ENCODE results near the gene SVOPL.

The SVOPL gene

GRCh38 chr7:138550337-138550736 lies 150.8 kb downstream of the SVOPL start:
- no peaks in the 10 kb centered on the region for H3K27me3 ChIP-seq (replicated peaks in 2 of 5; ENCODE audit: control insufficient read depth in 4 of 5, insufficient read depth in 5 of 5, low read length in 4 of 5)
- no peak for DNase-seq
- CTCF ChIA-PET: no interaction called here
- no peak overlapping the region for H3K4me3 ChIP-seq (ENCODE audit: control insufficient read depth in 1 of 7, extremely low read depth in 1 of 7, insufficient read depth in 4 of 7, low read depth in 2 of 7, low read length in 6 of 7)
- H3K27ac ChIP-seq (ENCODE audit: insufficient read depth in 1 of 2, low read depth in 1 of 2, low read length in 2 of 2, poor library complexity in 1 of 2, severe bottlenecking in 2 of 2): no peak overlapping the region
- no CpG with 5 or more reads among the region's 3 CpGs for WGBS (ENCODE audit: insufficient coverage)
- POLR2A ChIA-PET: no interaction called here
- H3K4me1 ChIP-seq (ENCODE audit: control extremely low read depth in 1 of 4, control insufficient read depth in 4 of 4, insufficient read depth in 4 of 4, low read length in 3 of 4): no peaks in the 10 kb centered on the region
- H3K36me3 ChIP-seq (ENCODE audit: control insufficient read depth in 4 of 4, insufficient read depth in 4 of 4, low read length in 3 of 4): peaks cover 45 to 96% (median 80%) of the 10 kb centered on the region in 4 experiments
- peaks cover 6 to 52% (median 23%) of the 10 kb centered on the region in 5 experiments for H3K9me3 ChIP-seq (ENCODE audit: control extremely low read depth in 1 of 5, control insufficient read depth in 4 of 5, insufficient read depth in 2 of 5, low read depth in 1 of 5, low read length in 4 of 5)

DNA sequence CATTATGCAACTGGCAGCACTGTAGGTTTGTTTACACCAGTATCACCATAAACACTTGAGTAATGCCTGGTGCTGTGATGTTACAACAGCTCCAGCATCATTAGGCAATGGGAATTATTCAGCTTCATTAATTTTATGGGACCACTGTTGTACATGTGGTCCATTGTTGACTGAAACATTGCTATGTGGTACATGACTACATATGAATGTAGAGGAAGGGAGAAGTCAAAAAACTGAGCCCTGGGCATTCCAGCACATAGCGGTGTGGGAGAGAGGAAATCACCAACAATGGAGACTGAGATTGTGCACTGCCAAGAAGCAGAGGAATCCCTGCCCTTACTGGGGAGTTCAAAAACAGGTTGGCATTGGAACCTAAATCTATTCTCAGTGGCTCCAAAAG lies 152.1 kb downstream of the SVOPL start:
- 100% methylated on average over 1 of the region's 1 CpG for WGBS (ENCODE audit: insufficient coverage)

DNA sequence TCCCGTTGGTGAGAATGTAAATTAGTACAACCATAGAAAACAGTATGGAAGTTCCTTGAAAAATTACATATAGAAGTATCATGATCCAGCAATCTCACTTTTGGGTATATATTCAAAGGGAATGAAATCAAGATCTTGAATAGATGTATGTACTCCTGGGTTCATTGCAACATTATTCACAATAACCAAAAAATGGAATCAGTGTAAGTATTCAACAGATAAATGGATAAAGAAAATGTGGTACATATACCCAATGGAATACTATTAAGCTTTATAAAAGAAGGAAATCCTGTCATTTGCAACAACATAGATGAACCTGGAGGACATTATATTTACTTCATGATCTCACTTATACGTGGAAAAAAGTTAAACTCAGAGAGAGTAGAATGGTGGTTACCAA lies 154.3 kb downstream of the SVOPL start:
- Histone ChIP-seq H3K27ac (ENCODE audit: insufficient read depth in 1 of 2, low read depth in 1 of 2, low read length in 2 of 2, poor library complexity in 1 of 2, severe bottlenecking in 2 of 2) (no peak overlapping the region), H3K9me3 (ENCODE audit: control extremely low read depth in 1 of 5, control insufficient read depth in 4 of 5, insufficient read depth in 2 of 5, low read depth in 1 of 5, low read length in 4 of 5) (peaks cover 0 to 46% (median 12%) of the 10 kb centered on the region in 5 experiments), H3K27me3 (replicated peaks in 2 of 5; ENCODE audit: control insufficient read depth in 4 of 5, insufficient read depth in 5 of 5, low read length in 4 of 5) (no peaks in the 10 kb centered on the region), H3K36me3 (ENCODE audit: control insufficient read depth in 4 of 4, insufficient read depth in 4 of 4, low read length in 3 of 4) (peaks cover 41 to 96% (median 70%) of the 10 kb centered on the region in 4 experiments), H3K4me1 (ENCODE audit: control extremely low read depth in 1 of 4, control insufficient read depth in 4 of 4, insufficient read depth in 4 of 4, low read length in 3 of 4) (no peaks in the 10 kb centered on the region), H3K4me3 (ENCODE audit: control insufficient read depth in 1 of 7, extremely low read depth in 1 of 7, insufficient read depth in 4 of 7, low read depth in 2 of 7, low read length in 6 of 7) (no peak overlapping the region)
- DNase-seq: no peak
- no CpG with 5 or more reads among the region's 2 CpGs for WGBS (ENCODE audit: insufficient coverage)
- POLR2A ChIA-PET: no interaction called here
- CTCF ChIA-PET: no interaction called here

More for the DNA sequence above, 152.1 kb downstream of the SVOPL start:
- CTCF ChIA-PET: interaction anchor here (0.8 kb wide), 1 partner anchor 190 kb away, joined by 3 read pairs; no protein-coding TSS in a partner anchor
- no peak overlapping the region for H3K27ac ChIP-seq (ENCODE audit: insufficient read depth in 1 of 2, low read depth in 1 of 2, low read length in 2 of 2, poor library complexity in 1 of 2, severe bottlenecking in 2 of 2)
- H3K27me3 ChIP-seq (replicated peaks in 2 of 5; ENCODE audit: control insufficient read depth in 4 of 5, insufficient read depth in 5 of 5, low read length in 4 of 5): no peaks in the 10 kb centered on the region
- no peak overlapping the region for H3K4me3 ChIP-seq (ENCODE audit: control insufficient read depth in 1 of 7, extremely low read depth in 1 of 7, insufficient read depth in 4 of 7, low read depth in 2 of 7, low read length in 6 of 7)
- DNase-seq: no peak
- peaks cover 49 to 97% (median 79%) of the 10 kb centered on the region in 4 experiments for H3K36me3 ChIP-seq (ENCODE audit: control insufficient read depth in 4 of 4, insufficient read depth in 4 of 4, low read length in 3 of 4)
- POLR2A ChIA-PET: no interaction called here
- no peaks in the 10 kb centered on the region for H3K4me1 ChIP-seq (ENCODE audit: control extremely low read depth in 1 of 4, control insufficient read depth in 4 of 4, insufficient read depth in 4 of 4, low read length in 3 of 4)
- H3K9me3 ChIP-seq (ENCODE audit: control extremely low read depth in 1 of 5, control insufficient read depth in 4 of 5, insufficient read depth in 2 of 5, low read depth in 1 of 5, low read length in 4 of 5): peaks cover 2 to 52% (median 17%) of the 10 kb centered on the region in 5 experiments

DNA sequence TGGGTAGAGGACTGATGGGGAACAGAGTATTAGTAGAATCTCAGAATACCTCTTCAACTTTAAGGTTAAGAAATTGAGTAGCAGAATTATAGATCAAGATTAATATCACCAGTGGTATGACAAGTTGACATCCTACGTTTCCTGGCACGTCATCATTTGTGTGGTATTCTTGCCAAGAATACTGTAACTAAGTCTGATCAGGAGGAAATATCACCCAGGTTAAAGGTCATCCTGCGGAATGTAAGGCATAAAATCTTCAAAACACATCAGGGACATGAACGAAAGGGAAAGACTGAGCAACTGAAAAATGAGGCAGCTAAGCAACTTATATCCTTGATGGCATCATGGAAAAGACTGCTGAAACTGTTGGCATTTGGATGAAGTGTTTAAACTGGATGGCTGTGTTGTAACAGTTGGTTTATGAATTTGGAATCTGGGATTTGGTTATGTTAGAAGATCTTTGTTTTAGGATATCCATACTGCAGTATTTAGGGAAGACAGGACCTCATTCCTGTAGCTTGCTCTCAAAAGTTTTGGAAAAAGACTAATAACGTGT lies 155.0 kb downstream of the SVOPL start:
- 92% methylated on average over 4 of the region's 5 CpGs for WGBS (ENCODE audit: insufficient coverage)
- POLR2A ChIA-PET: no interaction called here

GRCh38 chr7:138545123-138545522 lies 156.0 kb downstream of the SVOPL start:
- no peaks in the 10 kb centered on the region for H3K27me3 ChIP-seq (replicated peaks in 2 of 5; ENCODE audit: control insufficient read depth in 4 of 5, insufficient read depth in 5 of 5, low read length in 4 of 5)
- 100% methylated on average over 3 of the region's 6 CpGs for WGBS (ENCODE audit: insufficient coverage)
- no peak overlapping the region for H3K27ac ChIP-seq (ENCODE audit: insufficient read depth in 1 of 2, low read depth in 1 of 2, low read length in 2 of 2, poor library complexity in 1 of 2, severe bottlenecking in 2 of 2)
- H3K4me1 ChIP-seq (ENCODE audit: control extremely low read depth in 1 of 4, control insufficient read depth in 4 of 4, insufficient read depth in 4 of 4, low read length in 3 of 4): no peaks in the 10 kb centered on the region
- CTCF ChIA-PET: no interaction called here
- POLR2A ChIA-PET: no interaction called here
- H3K4me3 ChIP-seq (ENCODE audit: control insufficient read depth in 1 of 7, extremely low read depth in 1 of 7, insufficient read depth in 4 of 7, low read depth in 2 of 7, low read length in 6 of 7): peak overlapping the region in 1 of 7 experiments; percentile 10
- peaks cover 54 to 96% (median 70%) of the 10 kb centered on the region in 4 experiments for H3K36me3 ChIP-seq (ENCODE audit: control insufficient read depth in 4 of 4, insufficient read depth in 4 of 4, low read length in 3 of 4)
- H3K9me3 ChIP-seq (ENCODE audit: control extremely low read depth in 1 of 5, control insufficient read depth in 4 of 5, insufficient read depth in 2 of 5, low read depth in 1 of 5, low read length in 4 of 5): peaks cover 6 to 49% (median 14%) of the 10 kb centered on the region in 5 experiments
- DNase-seq: no peak

More for the DNA sequence above, 155.0 kb downstream of the SVOPL start:
- CTCF ChIA-PET: no interaction called here
- H3K27ac ChIP-seq (ENCODE audit: insufficient read depth in 1 of 2, low read depth in 1 of 2, low read length in 2 of 2, poor library complexity in 1 of 2, severe bottlenecking in 2 of 2): no peak overlapping the region
- H3K9me3 ChIP-seq (ENCODE audit: control extremely low read depth in 1 of 5, control insufficient read depth in 4 of 5, insufficient read depth in 2 of 5, low read depth in 1 of 5, low read length in 4 of 5): peaks cover under 1 to 46% (median 13%) of the 10 kb centered on the region in 5 experiments
- H3K27me3 ChIP-seq (replicated peaks in 2 of 5; ENCODE audit: control insufficient read depth in 4 of 5, insufficient read depth in 5 of 5, low read length in 4 of 5): no peaks in the 10 kb centered on the region
- no peak overlapping the region for H3K4me3 ChIP-seq (ENCODE audit: control insufficient read depth in 1 of 7, extremely low read depth in 1 of 7, insufficient read depth in 4 of 7, low read depth in 2 of 7, low read length in 6 of 7)
- peaks cover 47 to 96% (median 70%) of the 10 kb centered on the region in 4 experiments for H3K36me3 ChIP-seq (ENCODE audit: control insufficient read depth in 4 of 4, insufficient read depth in 4 of 4, low read length in 3 of 4)
- H3K4me1 ChIP-seq (ENCODE audit: control extremely low read depth in 1 of 4, control insufficient read depth in 4 of 4, insufficient read depth in 4 of 4, low read length in 3 of 4): no peaks in the 10 kb centered on the region
- no peak for DNase-seq
